Measurements from ENCODE around the gene GABRB2. TPM values are rescaled to one million over a fixed set of nuclear protein-coding genes. Genes with fewer than 3 reads are reported as not detected.

Gene GABRB2
- total and polyA plus RNA-seq, 2 experiments from 2014 or later = 0.11 to 0.94 TPM

GRCh38 chr5:161376034-161376433 lies 170.5 kb downstream of the GABRB2 start (continued):
- TF ChIP-seq ZNF462 (CRISPR knock-in tag; IDR thresholded peaks at IDR 0.05) = no peak

GRCh38 chr5:161373345-161373707 lies 173.2 kb downstream of the GABRB2 start:
- TF ChIP-seq ETS1 (IDR thresholded peaks at IDR 0.05) (no peak), ZNF114 (CRISPR knock-in tag; IDR thresholded peaks at IDR 0.05) (no peak), NANOG (IDR thresholded peaks at IDR 0.05; ENCODE audit: borderline replicate concordance) (no peak), ZNF331 (CRISPR knock-in tag; IDR thresholded peaks at IDR 0.05; ENCODE audit: low read depth) (no peak), STAT1 (IDR thresholded peaks at IDR 0.05; ENCODE audit: unreplicated experiment) (no peak), EZH2phosphoT487 (IDR thresholded peaks at IDR 0.05; ENCODE audit: unreplicated experiment) (no peak), REST (IDR thresholded peaks at IDR 0.05; ENCODE audit: unreplicated experiment) (no peak)
- no peak overlapping the region for H3K4me3 Mint-ChIP-seq
- H3K36me3 Mint-ChIP-seq (ENCODE audit: low read depth) = no peaks in the 10 kb centered on the region
- Histone ChIP-seq H3F3A (replicated peaks; ENCODE audit: low read depth) (no peaks in the 10 kb centered on the region), H3K36me3 (ENCODE audit: insufficient read depth) (no peaks in the 10 kb centered on the region), H3K27me3 (ENCODE audit: insufficient read depth) (no peaks in the 10 kb centered on the region), H2AFZ (no peak overlapping the region), H3K4me2 (no peak overlapping the region), H3K4me1 (ENCODE audit: insufficient read depth) (peaks cover 4% of the 10 kb centered on the region; the same call in 1 of the 2 replicates), H4K20me1 (replicated peaks; ENCODE audit: insufficient read depth) (no peaks in the 10 kb centered on the region), H3K79me2 (replicated peaks; ENCODE audit: insufficient read depth) (no peaks in the 10 kb centered on the region), H3K4me3 (no peak overlapping the region), H3K9me2 (ENCODE audit: insufficient read depth) (no peaks in the 10 kb centered on the region), H3K27ac (ENCODE audit: low read depth) (no peak overlapping the region)
- no peak overlapping the region for H3K27ac Mint-ChIP-seq
- H3K27me3 Mint-ChIP-seq (ENCODE audit: insufficient read depth, low read depth, poor library complexity) = no peaks in the 10 kb centered on the region
- DNase-seq (ENCODE audit: low spot score) = no peak
- H3K9me3 Mint-ChIP-seq = no peaks in the 10 kb centered on the region
- ATAC-seq = no peak
- peaks cover 24% of the 10 kb centered on the region for H3K4me1 Mint-ChIP-seq

Measured in GM23338 (cell line).